GM18909 (cell line): ENCODE measurements around the gene FAM168A.

Experiments
- ATAC-seq: cut with Tn5 transposase; IDR thresholded peaks from one replicate; pipeline ENCODE4 v1.9.1; 2021; ENCODE audit warnings: mild to moderate bottlenecking; ENCODE audit not compliant: unreplicated experiment, poor library complexity

The FAM168A gene, protein sequence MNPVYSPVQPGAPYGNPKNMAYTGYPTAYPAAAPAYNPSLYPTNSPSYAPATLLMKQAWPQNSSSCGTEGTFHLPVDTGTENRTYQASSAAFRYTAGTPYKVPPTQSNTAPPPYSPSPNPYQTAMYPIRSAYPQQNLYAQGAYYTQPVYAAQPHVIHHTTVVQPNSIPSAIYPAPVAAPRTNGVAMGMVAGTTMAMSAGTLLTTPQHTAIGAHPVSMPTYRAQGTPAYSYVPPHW

DNA sequence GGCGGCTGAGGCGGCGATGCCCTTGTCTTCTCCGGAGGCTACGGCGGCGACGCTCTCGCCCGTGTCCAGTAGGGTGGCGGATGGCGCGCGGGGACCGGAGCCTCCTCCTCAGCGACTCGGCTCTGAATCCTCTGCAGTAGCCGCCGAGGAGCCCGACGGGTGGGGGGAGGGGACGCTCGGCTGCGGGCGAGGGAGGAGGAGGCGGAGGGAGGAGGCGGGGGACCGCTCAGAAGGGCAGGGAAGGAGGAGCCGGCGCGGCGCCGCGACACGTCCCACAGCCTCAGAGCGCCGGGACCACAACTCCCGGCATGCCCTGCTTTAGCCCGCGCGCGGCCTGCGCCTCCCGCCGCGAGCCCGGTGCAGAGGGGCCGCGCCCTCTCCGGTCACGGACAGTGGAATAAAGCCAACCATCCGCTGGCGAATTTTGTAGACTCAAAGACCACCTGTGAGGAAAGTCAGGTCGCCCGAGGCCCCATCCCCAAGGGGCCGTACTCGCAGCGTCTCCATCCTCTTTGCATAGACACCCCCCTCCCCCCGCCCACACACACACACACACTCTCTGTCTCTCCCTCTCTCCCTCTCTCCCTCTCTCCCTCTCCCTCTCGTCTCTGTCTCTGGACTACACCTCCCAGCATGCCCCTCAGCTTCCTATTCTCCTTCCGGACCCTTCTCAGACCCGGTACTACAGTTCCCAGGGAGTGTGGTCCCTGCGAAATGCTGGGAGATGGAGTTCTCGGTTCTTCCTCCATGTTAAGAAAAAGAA is at the start of gene FAM168A:
Gene FAM168A, minus strand, starts transcription at position 157 of the 763 bp plus-strand sequence. CDS start 129,638 bp downstream, outside the sequence.
- ATAC-seq: peak; percentile 95

DNA sequence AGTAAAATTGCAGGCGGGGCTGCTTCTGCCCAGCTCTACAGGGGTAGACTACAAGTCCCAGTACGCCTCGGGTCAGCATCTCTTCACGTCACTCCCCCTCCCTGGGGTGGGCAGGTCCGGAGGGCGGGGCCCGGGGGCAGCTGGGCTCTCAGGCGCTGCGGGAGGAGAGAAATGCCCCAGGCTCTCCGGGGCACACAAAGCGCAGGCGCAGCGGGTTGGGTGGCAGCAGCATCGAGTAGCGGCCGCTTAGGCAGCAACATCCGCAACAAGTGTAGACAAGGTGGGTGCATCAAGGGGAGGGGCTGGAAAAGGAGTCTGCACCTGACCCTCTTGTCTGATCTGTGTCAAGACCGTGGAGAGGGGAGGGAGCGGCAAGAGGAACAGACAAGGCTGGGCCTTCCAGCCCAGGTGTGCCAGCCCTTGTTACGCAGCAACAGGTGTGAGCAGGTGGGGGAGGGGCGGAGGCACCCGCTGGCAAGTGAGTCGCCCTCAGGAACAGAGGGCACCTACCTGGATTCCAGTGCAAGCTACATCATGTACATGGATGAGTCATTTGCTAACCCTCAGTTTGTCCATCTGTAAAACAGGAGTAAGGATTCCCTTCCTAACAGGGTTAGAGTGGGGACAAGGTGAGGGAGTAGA is 49.7 kb upstream of the FAM168A start:
- peak; percentile 84 for ATAC-seq

DNA sequence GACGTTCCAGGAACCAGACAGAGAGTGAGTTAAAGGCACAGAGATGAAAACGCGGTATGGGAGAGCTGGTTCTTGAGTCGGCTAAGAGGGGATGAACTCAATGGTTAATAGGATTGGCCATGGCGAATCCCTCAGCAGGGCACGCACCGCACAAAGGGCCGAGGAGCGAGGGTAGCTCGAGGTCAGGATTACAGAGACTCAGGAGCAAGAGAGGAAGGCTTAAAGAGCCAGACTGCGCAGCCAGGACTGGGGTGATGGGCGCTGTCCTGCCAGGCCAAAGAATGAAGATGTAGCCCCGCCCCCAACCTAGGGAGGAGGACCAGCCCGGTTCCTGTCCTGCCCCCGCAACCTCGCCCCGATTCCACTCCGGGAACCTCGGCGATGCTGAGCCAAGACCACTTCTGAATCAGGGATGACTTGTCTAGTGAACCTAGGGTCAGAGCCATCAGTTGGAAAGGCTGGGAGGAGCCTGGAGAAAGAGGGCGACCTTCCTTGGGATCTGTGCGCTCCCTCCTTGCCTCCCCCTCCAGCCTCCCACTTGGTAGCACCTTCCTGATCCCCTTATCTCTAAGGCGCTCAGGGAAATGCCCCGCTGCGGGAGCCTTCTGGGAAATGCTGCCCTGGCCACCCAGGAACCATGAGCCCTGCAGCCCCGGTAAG is 48.2 kb upstream of the FAM168A start, which contains the start of gene PLEKHB1:
Gene PLEKHB1, plus strand, starts transcription at position 610 of the 660 bp plus-strand sequence. Its CDS starts 28 bp downstream, at position 638.
- ATAC-seq: no peak

DNA sequence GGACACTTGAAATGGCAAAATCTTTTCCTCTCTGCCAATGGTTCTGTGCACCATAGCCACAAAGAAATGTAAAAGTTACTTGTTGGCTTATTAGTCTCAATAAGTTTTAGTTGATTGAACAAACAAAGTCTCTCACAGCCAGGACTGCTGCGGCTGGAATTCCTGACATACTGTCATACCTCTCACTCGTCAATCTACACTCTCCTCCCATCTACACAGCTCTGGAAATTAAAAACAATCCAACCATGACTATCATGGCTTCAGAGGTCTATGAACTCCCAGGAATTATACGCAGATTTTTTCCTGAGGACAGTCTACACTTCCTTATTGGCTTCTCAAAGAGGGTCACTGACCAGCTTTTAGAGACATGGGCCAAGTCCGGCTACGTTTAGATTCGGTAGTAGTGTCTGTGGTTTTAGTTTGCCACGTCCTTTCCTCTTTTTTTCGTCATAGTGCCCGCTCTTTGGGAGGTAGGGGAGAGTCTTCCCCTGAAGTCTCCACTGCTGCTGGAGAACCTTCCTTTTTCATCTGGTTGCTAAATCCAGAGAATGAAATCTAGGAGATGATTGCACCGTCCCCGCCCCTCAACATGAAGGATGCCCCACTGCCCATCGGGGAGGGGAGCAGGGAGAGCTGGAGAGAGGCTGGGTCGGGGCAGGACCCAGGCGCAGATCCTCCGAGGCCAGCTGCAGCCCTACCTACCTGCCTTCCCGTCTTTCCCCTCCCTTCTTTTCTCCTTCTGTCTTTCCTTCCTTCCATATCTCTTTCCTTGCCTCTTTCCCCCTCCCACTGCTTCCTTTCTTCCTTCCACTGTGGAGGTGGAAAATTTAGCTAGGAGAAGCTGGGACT is 47.4 kb upstream of the FAM168A start:
- no peak for ATAC-seq

- no peak for ATAC-seq
Measured at GRCh38 chr11:73641668-73642067, 43.8 kb upstream of the FAM168A start.

- ATAC-seq: no peak
Measured at GRCh38 chr11:73640592-73640991, 42.7 kb upstream of the FAM168A start.

GRCh38 chr11:73637012-73637411 is 39.1 kb upstream of the FAM168A start:
- ATAC-seq: no peak

- no peak for ATAC-seq
Measured at GRCh38 chr11:73636249-73636648, 38.3 kb upstream of the FAM168A start.

DNA sequence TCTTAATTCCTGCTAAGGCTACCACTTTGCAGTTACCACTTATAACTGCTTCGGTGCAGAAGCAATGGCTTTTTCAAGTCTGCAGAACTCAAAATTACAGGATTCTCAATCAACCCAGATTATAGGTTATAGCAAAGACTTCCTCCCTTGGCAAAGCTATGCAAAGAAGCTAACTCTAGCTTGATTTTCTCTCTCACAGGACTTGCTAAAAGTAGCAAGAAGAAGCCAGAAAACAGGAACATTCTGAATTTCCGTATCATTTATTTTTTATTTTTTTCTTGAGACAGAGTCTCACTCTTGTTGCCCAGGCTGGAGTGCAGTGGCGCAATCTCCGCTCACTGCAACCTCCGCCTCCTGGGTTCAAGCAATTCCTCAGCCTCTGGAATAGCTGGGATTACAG is 37.8 kb upstream of the FAM168A start:
- no peak for ATAC-seq

GRCh38 chr11:73633999-73634398 is 36.1 kb upstream of the FAM168A start:
- no peak for ATAC-seq

DNA sequence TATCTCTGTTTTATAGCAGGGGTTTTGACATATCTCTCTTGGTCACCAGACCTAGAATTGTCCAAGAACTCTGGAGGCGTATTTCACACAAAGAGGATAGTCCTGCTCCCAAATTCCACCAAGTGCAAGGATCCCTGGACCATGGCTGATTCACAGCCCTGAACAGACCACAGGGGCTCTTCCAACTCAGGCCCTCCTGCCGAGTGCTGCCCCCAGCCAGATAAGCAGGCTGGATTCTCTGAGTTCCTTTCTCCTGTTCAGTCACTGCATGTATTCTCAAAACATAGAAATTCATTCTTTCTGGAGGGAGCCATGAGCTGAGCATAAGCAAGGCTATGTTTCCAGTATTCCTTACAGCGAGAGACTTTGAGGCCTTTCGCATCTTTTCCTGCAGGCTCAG is 35.1 kb upstream of the FAM168A start:
- ATAC-seq: no peak

DNA sequence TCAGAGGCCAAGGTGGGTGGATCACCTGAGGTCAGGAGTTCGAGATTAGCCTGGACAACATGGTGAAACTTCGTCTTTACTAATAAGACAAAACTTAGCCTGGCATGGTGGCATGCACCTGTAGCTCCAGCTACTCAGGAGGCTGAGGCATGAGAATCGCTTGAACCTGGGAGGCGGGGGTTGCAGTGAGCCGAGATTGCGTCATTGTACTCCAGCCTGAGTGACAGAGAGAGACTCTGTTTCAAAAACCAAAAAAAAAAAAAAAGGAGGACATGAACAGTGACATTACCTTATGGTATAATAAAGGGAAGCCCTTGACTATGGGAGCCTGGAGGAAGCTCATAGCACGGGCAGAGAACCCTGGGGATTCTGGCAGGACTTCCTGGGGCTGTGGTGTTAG is 32.0 kb upstream of the FAM168A start:
- ATAC-seq: no peak

- no peak for ATAC-seq
Measured at GRCh38 chr11:73625696-73626318, 27.9 kb upstream of the FAM168A start.

GRCh38 chr11:73623686-73624085 is 25.8 kb upstream of the FAM168A start:
- no peak for ATAC-seq

GRCh38 chr11:73622926-73623593 is 25.1 kb upstream of the FAM168A start:
- ATAC-seq: no peak

DNA sequence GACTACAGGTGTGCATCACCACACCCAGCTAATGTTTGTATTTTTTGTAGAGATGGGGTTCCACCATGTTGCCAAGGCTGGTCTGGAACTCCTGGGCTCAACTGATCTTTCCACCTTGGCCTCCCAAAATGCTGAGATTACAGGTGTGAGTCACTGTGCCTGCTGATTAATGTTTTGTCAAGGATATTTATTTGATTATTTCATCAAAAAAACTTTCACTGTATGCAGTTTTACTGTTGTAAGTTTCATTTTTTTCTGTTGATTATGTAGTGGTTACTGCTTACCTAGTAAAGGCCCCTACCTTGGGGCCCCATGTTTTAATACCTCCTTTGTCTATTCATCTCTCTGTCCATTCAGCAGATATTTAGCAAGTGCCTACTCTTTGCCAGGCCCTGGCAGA is 16.7 kb upstream of the FAM168A start:
- ATAC-seq: no peak

- ATAC-seq: no peak
Measured at GRCh38 chr11:73612601-73613140, 14.8 kb upstream of the FAM168A start.

GRCh38 chr11:73598719-73599379 is 937 bp upstream of the FAM168A start:
- ATAC-seq: peak; percentile 13
